Mucosa of gallbladder (tissue), 1 donor: Measurements from ENCODE around the gene DAP3. TPM values are rescaled to one million over a fixed set of nuclear protein-coding genes. Genes with fewer than 3 reads are reported as not detected.
A peak's percentile ranks its signal among the peaks of the same experiment; 100 is the strongest.
"Not testable (repeated sequence)": the region's sequence is repeated elsewhere in the genome, so short reads cannot be mapped to it uniquely, and the experiment has no call there.

Source experiments
- DNase-seq: peaks from one replicate; pipeline ENCODE4 v3.0.0-alpha.2; 2020; ENCODE audit warnings: low spot score
- total RNA-seq: library from RNA; stranded (reverse); gene quantifications from one replicate; pipeline ENCODE4 v1.2.1, GENCODE V29; 2021
- donor health status: DM: no; HTN: no; CAD: no.

Gene DAP3
- total RNA-seq, 1 donor from 2014 or later: 81.5 TPM

DNA sequence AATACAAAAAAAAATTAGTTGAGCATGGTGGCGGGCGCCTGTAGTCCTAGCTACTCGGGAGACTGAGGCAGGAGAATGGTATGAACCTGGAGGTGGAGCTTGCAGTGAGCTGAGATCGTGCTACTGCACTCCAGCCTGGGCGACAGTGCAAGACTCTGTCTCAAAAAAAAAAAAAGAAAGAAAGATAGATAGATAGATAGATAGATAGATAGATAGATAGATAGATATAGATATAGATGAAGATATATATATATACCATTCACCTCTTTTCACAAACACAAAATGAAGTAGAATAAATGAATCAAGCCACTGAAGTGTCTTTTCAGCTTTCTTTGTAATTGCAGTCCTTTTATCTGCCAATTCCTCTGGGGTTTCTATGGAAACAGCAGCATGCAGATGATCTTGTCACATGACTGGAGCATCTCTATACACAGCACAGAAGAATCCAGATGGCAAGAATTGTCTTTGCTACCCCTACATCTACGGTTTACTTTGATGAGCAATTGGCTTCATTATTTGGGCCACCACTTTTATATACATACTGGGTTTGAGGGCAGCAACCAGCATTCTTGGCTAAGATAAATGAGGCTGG lies 29.7 kb downstream of the DAP3 start:
- DNase-seq: not testable (repeated sequence)

DNA sequence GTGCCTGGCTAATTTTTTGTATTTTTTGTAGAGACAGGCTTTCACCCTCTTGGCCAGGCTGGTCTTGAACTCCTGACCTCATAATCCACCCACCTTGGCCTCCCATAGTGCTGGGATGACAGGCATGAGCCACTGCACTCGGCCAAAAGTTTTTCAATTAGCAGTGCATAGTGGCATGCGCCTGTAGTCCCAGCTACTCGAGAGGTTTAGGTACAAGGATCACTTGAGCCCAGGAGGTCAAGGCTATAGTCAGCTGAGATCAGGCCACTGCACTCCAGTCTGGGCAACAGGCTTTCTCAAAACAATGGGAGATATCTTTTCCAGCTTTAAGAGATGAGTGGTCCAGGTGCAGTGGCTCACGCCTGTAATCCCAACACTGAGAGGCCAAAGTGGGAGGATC lies 30.8 kb downstream of the DAP3 start:
- no peak for DNase-seq

- DNase-seq: no peak
Measured at GRCh38 chr1:155725142-155725541, 36.3 kb downstream of the DAP3 start.

- DNase-seq: peak; percentile 37
Measured at GRCh38 chr1:155729031-155729898, 40.4 kb downstream of the DAP3 start.

DNA sequence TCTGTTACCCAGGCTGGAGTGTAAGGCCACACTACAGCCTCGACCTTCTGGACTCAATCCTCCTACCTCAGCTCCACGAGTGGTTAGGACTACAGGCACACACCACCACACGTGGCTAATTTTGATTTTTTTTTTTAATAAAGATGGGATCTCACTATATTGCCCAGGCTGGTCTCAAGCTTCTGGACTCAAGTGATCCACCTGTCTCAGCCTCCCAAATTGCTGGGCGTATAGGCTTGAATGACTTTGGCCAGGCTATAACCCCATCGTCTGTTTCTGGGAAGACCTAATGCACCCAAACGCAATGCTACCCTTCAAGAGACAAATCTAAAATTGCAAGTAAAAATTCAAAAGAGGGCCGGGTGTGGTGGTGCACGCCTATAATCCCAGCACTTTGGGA lies 52.1 kb downstream of the DAP3 start:
- DNase-seq: no peak

GRCh38 chr1:155741908-155742307 lies 53.0 kb downstream of the DAP3 start:
- DNase-seq: no peak

DNA sequence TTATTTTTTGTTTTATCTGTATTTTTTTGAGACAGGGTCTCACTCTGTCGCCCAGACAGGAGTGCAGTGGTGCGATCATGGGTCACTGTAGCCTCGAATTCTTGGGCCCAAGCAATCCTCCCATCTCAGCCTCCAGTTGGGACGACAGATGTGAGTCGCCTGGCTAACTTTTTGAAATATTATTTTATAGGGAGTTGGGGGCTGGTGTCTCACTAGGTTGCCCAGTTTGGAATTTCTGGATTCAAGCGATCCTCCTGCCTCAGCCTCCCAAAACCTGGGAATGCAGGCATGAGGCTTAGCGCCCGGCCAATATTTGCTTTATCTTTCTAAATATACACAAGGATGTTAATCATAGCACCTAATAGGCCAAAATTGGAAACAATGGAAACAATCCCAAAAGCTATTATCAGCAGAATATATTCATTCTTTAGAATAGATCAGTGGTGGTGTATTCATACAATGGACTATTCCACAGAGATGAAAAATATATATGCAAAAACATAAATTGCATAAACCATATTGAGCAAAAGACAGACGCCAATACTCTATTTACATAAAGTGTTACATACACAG lies 55.9 kb downstream of the DAP3 start:
- DNase-seq: no peak

DNA sequence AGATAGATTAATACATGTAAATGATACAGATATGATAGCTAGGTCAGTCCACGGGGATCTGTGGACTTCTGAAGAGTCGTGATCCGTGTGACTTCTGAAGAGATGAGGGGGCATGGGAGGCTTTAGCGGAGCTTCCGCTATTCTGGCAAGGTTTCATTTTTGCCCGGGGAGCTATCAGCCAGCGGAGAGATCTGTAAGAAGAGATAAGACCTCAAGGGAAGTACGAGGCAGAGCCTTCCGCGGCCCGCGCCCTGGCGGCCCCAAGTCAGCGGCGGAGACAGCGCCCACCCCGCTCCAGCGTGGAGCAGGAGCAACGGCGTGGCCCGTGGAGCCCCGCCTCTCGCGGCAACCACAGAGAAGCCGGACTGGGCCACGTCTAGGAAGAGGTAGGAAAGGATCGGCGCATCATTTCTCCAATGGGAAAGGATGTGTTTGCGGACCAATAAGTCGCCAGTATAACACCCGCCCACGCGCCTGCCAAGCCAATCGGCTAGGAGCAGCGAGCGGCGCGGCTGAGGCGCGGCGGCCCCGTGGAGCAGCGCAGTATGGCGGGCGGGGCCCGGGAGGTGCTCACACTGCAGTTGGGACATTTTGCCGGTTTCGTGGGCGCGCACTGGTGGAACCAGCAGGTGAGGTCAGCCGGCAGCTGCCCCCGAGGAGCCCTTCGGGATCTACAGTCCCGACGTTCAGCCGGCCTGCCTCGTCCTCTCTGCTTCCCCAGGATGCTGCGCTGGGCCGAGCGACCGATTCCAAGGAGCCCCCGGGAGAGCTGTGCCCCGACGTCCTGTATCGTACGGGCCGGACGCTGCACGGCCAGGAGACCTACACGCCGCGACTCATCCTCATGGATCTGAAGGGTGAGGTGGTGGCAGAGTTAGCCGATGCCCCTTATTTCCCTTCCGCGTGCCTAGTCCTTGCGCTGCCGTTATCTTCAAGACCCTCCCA lies 56.7 kb downstream of the DAP3 start:
- DNase-seq: peak; percentile 96

GRCh38 chr1:155747586-155747985 lies 58.7 kb downstream of the DAP3 start:
- DNase-seq: not testable (repeated sequence)

DNA sequence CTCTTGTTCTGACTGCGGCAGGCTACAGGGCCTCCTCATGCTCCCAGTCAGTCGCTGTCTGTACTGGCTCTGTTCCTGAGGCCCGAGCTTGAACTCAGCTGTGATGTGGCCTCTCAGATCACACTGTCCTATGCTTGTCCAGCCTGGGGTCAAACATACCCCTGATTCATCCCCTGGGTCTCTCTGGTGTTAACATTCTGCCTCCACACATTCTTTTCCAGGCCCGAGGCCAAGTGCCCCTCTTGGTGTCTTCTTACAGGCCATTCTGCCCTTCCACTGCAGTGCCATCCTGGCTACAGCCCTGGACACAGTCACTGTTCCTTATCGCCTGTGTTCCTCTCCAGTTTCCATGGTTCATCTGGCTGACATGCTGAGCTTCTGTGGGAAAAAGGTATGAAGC lies 59.2 kb downstream of the DAP3 start:
- DNase-seq: not testable (repeated sequence)

DNA sequence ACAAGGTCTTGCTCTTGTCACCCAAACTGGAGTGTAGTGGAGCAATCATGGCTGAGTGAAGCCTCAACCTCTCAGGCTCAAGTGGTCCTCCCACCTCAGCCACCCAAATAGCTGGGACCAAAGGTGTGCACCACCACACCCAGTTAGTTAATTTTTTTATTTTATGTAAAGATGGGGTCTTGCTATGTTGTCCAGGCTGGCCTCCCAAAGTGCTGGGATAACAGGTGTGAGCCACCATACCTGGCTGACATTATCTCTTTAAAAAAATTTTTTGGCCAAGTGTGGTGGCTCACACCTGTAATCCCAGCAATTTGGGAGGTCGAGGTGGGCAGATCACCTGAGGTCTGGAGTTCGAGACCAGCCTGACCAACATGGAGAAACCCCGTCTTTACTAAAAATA lies 70.1 kb downstream of the DAP3 start:
- not testable (repeated sequence) for DNase-seq

GRCh38 chr1:155759966-155760630 lies 71.2 kb downstream of the DAP3 start:
- no peak for DNase-seq

- no peak for DNase-seq
Measured at GRCh38 chr1:155760751-155761475, 72.0 kb downstream of the DAP3 start.

DNA sequence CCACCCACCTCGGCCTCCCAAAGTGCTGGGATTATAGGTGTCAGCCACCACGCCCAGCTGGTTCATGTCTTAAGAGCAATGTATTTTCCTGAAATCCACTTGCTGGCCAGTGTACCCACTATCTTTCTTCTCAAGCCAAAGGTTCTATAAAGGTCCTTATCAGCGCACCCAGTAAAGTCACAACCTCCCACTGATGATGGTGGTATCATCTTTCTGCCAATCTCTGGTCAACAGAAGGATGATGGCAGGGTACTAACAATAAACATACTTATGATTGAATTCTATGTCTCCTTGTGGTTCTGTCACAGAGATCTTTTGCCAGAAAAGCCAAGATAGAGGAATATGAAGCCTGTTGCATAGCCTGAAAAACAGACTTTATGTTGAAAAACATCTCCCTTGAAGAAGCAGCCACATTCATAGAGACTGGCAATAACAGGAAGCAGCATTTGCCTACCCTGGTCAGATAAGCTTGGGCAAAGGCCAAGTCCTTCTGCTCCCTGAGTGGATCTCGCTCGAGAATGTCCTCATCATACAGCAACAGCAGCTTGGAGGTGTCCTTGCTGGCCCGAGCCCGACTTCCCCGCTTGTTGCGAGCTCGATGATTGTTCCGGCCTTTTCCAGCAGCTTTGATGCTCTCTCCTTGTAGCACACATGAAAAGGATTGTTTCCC lies 73.0 kb downstream of the DAP3 start:
- DNase-seq: no peak

DNA sequence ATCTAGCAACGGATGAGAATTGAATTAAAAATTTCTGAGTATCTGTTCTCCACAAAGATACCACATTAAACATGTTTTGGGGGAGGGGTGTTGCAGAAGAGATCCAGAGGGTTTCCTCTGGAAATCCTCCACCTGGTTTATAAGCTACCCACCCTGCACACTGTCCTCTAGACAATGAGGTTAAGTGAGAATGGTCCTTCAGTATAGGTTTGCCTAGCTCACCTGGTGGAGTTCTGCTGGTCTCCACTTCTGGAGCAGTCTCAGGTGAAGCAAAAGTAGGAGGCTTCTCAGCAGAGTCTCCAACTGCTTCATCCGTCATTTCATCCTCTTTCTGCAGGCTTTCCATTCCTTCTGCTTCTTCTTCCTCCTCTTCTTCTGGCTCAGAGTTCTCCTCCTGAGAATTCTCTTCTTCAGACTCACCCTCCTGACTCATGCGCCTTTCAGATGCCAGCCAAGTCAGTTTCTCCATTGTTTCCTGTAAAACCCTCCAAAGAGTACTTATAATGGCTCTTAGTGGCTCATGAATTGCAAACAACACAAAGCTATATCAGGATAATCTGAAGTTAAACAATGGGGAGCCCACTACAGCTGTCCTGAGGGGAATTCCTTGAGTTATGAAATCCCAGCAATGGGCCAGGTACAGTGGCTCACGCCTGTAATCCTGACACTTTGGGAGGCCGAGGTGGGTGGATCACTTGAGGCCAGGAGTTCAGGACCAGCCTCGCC lies 74.4 kb downstream of the DAP3 start:
- peak; percentile 36 for DNase-seq

- DNase-seq: not testable (repeated sequence)
Measured at GRCh38 chr1:155763989-155764388, 75.1 kb downstream of the DAP3 start.

DNA sequence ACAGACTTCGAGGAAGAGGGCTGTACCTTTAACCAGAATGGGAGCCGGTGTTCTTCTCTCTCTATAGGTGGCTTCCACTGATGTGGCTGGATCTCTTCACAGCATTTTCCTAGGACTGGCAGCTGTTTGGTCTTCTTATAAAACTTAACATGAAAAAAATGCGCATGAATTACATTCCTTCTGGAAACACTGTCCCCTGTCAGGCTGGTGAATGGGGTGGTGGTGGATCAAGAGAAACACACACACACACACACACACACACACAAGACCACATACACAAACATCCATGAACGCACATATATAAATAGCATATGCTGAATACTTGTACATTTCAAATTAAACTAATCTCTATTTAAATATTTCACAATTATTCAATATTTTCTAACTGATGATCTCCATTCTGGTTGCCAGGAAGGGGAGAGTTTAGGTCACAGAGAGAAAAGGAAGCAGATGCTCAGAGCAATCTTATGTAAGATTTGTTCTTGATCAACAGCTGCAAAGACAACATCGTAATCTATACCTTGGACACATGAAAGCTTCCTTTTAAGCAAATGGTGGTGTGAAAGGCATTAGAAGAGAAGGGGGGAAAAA lies 78.6 kb downstream of the DAP3 start:
- DNase-seq: not testable (repeated sequence)

DNA sequence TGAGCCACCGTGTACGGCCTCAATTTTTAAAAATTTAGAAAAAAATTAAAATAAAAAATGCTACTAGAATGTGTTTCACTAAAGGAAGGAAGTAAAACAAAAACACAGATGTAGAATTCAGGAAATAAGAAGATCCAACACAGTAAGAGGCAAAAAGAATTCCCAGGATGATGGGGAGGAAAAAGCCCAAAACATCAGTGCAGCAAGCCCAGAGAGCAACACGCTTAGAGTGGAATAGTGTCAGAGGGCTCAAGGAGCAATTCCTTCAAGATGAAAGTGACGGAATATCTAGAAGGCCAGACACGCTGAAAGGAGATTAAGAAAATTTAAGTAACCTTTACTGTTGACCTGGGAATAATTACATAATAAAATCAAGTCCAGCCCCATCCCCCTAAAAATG lies 80.4 kb downstream of the DAP3 start:
- DNase-seq: no peak

DNA sequence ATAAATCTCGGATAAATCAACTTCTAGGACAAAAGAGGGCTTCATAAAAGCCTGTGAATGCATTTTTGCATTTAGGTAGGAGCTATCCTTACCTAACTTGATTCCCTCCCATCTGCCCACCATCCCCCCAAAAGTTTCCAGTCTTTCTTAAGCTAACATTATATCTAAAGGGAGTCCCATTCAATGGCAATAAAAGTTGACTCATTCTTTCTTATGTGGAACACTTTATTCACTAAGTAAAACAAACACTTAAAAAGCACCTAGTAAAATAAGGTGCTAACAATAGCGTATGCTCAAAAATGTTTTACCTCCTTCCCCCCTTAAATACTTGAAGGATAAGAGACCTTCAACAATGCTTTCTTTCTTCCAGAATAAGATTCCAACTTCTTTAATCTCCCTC lies 84.3 kb downstream of the DAP3 start:
- DNase-seq: no peak
